GM12878 (cell line): ENCODE data around the gene KCNAB2. TPM values are rescaled to one million over a fixed set of nuclear protein-coding genes. Genes with fewer than 3 reads are reported as not detected.

Experiments
- EED ChIP-seq: sonication (generic); IDR thresholded peaks from 2 replicates; pipeline ENCODE4 v1.6.1; 2016; ENCODE audit warnings: antibody characterized with exemption, low read depth
- NRF1 ChIP-seq: conservative IDR thresholded peaks from 2 replicates; pipeline ENCODE4 v1.6.1; 2011; ENCODE audit warnings: mild to moderate bottlenecking, low read depth, low read length, improper control_type of control experiment
- PML ChIP-seq: IDR thresholded peaks from 2 replicates; pipeline ENCODE4 v1.6.1; 2012; ENCODE audit warnings: low read length, inconsistent platforms
- POLR2A ChIP-seq: IDR thresholded peaks from 2 replicates; pipeline ENCODE4 v1.6.1; 2011; ENCODE audit warnings: low read depth, mild to moderate bottlenecking, low read length
- RELA ChIP-seq: fragments of 450-650 bp; IDR thresholded peaks from 2 replicates; pipeline ENCODE4 v1.8.0; 2014; ENCODE audit warnings: borderline replicate concordance; ENCODE audit not compliant: partially characterized antibody
- SIX5 ChIP-seq: IDR thresholded peaks from 2 replicates; pipeline ENCODE4 v1.6.1; 2011; ENCODE audit warnings: mild to moderate bottlenecking, low read depth, low read length, moderate library complexity; ENCODE audit not compliant: severe bottlenecking
- TARDBP ChIP-seq: IDR thresholded peaks from 2 replicates; pipeline ENCODE4 v1.6.1; 2016; ENCODE audit warnings: borderline replicate concordance
- YBX1 ChIP-seq: fragments of 450-650 bp; IDR thresholded peaks from 2 replicates; pipeline ENCODE4 v1.6.1; 2016; ENCODE audit warnings: antibody characterized with exemption
- YY1 ChIP-seq: IDR thresholded peaks from 2 replicates; pipeline ENCODE4 v1.6.1; 2011; ENCODE audit warnings: low read depth, mild to moderate bottlenecking, low read length
- ZNF24 ChIP-seq: fragments of 450-650 bp; IDR thresholded peaks from 2 replicates; pipeline ENCODE4 v1.6.1; 2017; ENCODE audit warnings: antibody characterized with exemption, mild to moderate bottlenecking
- polyA plus RNA-seq, 11 experiments: library from polyadenylated mRNA; depleted of rRNA in 4 of 11; unstranded in 6 of 11; stranded (reverse) in 5 of 11; fragments of >200 nt; fragmentation: Nextera tagmentation in 4 of 11; fragmentation: Illumina TruSeq in 1 of 11; extraction: Ambion mirVana in 4 of 11; extraction: Trizol in 1 of 11; gene quantifications; 1 replicate in 1 of 11; 2 replicates in 10 of 11; pipeline versions ENCODE4 v1.2.1 to v1.2.3, GENCODE V29; 2011 to 2016; ENCODE audit warnings: inconsistent platforms in 2 of 11, missing spikeins in 2 of 11, low read depth in 1 of 11
- total RNA-seq, 4 experiments: library from RNA; depleted of rRNA in 3 of 4; stranded (reverse); fragments of >200 nt in 3 of 4; fragmentation: Illumina TruSeq in 1 of 4; extraction: Trizol in 1 of 4; gene quantifications; 2 replicates each; pipeline versions ENCODE4 v1.2.1 to v1.2.3, GENCODE V29; 2013 to 2021
- TF ChIP-seq, protein P1 (sequence below): fragments of 450-650 bp; IDR thresholded peaks from 2 replicates; pipeline ENCODE4 v1.6.1; 2017; ENCODE audit warnings: low read depth, mild to moderate bottlenecking, moderate library complexity
- TF ChIP-seq, protein P2 (sequence below): IDR thresholded peaks from 2 replicates; pipeline ENCODE4 v1.6.1; 2011; ENCODE audit warnings: borderline replicate concordance, low read depth, mild to moderate bottlenecking, moderate library complexity, low read length; ENCODE audit not compliant: insufficient read depth, poor library complexity, severe bottlenecking
- TF ChIP-seq, protein P3 (sequence below): IDR thresholded peaks from 2 replicates; pipeline ENCODE4 v1.6.1; 2012; ENCODE audit warnings: low read length, inconsistent platforms
- TF ChIP-seq, protein P4 (sequence below): fragments of 450-650 bp; IDR thresholded peaks from 2 replicates; pipeline ENCODE4 v1.6.1; 2017; ENCODE audit warnings: mild to moderate bottlenecking
- TF ChIP-seq, protein P5 (sequence below): IDR thresholded peaks from 2 replicates; pipeline ENCODE4 v1.6.1; 2011; ENCODE audit warnings: low read depth, low read length, improper control_type of control experiment, borderline replicate concordance
- TF ChIP-seq, protein P6 (sequence below): fragments of 450-650 bp; formaldehyde crosslinking; IDR thresholded peaks from 2 replicates; pipeline ENCODE4 v1.4.0; 2020; ENCODE audit warnings: mild to moderate bottlenecking, moderate library complexity
- TF ChIP-seq, protein P7 (sequence below): IDR thresholded peaks from 2 replicates; pipeline ENCODE4 v1.6.1; 2011; ENCODE audit warnings: mild to moderate bottlenecking, low read depth, low read length, moderate library complexity; ENCODE audit not compliant: insufficient replicate concordance

The KCNAB2 gene
- total and polyA plus RNA-seq, 10 of the 15 experiments (the other 5 are each of a cell fraction or from before 2014, with no cell fraction given): 2.9 to 123 (median 62.4) TPM

DNA sequence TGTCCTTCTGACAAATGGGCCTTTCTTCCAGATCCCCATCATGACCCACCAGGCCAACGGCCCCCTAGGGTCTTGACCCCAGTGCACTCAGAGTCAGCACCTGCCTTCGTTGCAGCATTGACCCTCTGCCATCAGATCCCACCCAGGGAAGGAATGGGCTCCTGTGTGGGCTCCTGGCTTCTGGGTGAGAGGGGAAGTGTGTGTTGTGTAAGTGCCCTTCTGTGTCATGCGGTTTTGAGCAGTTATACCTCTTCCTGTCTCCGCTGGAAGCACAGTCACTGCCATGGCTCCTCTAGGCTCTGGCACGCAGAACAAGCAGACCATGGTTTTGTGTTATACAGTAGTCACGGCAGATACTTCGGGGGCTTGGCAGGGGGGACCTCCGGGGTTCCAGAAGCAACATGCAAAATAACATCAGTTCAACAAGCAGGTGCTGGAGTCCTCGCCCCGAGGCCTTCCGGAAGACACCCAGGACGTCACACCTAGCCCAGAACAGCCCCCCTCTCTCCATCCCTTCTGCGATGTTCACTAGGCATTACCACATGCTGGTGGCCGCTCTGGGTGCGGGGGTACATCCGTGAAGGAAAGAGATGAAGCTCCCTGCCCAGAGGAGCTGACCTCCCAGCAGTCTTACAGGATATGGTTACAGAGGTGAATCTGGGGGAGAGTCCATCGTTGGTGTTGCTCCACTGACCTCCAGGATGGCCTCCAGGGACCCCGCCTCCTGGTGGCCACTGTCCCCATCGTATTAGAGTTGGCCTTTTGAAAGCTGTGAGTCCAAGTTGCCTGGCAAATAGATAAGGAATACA lies 17.4 kb upstream of the KCNAB2 start (continued):
- TF ChIP-seq NRF1 (no peak), ZNF24 (no peak), POLR2A (peak; percentile 49; the same call in 1 of the 2 replicates), SIX5 (no peak), PML (no peak), RELA (no peak), YY1 (peak; percentile 41; the same call in 1 of the 2 replicates), TARDBP (no peak), YBX1 (no peak), EED (0 out of 2 replicates have a peak, but pooled peaks have one; percentile 35)
- TF ChIP-seq, protein P1, sequence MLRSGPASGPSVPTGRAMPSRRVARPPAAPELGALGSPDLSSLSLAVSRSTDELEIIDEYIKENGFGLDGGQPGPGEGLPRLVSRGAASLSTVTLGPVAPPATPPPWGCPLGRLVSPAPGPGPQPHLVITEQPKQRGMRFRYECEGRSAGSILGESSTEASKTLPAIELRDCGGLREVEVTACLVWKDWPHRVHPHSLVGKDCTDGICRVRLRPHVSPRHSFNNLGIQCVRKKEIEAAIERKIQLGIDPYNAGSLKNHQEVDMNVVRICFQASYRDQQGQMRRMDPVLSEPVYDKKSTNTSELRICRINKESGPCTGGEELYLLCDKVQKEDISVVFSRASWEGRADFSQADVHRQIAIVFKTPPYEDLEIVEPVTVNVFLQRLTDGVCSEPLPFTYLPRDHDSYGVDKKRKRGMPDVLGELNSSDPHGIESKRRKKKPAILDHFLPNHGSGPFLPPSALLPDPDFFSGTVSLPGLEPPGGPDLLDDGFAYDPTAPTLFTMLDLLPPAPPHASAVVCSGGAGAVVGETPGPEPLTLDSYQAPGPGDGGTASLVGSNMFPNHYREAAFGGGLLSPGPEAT: no peak
- TF ChIP-seq, protein P2, sequence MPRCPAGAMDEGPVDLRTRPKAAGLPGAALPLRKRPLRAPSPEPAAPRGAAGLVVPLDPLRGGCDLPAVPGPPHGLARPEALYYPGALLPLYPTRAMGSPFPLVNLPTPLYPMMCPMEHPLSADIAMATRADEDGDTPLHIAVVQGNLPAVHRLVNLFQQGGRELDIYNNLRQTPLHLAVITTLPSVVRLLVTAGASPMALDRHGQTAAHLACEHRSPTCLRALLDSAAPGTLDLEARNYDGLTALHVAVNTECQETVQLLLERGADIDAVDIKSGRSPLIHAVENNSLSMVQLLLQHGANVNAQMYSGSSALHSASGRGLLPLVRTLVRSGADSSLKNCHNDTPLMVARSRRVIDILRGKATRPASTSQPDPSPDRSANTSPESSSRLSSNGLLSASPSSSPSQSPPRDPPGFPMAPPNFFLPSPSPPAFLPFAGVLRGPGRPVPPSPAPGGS: peak; percentile 61
- TF ChIP-seq, protein P3, sequence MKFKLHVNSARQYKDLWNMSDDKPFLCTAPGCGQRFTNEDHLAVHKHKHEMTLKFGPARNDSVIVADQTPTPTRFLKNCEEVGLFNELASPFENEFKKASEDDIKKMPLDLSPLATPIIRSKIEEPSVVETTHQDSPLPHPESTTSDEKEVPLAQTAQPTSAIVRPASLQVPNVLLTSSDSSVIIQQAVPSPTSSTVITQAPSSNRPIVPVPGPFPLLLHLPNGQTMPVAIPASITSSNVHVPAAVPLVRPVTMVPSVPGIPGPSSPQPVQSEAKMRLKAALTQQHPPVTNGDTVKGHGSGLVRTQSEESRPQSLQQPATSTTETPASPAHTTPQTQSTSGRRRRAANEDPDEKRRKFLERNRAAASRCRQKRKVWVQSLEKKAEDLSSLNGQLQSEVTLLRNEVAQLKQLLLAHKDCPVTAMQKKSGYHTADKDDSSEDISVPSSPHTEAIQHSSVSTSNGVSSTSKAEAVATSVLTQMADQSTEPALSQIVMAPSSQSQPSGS: no peak
- TF ChIP-seq, protein P4, sequence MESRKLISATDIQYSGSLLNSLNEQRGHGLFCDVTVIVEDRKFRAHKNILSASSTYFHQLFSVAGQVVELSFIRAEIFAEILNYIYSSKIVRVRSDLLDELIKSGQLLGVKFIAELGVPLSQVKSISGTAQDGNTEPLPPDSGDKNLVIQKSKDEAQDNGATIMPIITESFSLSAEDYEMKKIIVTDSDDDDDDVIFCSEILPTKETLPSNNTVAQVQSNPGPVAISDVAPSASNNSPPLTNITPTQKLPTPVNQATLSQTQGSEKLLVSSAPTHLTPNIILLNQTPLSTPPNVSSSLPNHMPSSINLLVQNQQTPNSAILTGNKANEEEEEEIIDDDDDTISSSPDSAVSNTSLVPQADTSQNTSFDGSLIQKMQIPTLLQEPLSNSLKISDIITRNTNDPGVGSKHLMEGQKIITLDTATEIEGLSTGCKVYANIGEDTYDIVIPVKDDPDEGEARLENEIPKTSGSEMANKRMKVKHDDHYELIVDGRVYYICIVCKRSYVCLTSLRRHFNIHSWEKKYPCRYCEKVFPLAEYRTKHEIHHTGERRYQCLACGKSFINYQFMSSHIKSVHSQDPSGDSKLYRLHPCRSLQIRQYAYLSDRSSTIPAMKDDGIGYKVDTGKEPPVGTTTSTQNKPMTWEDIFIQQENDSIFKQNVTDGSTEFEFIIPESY: no peak
- TF ChIP-seq, protein P5, sequence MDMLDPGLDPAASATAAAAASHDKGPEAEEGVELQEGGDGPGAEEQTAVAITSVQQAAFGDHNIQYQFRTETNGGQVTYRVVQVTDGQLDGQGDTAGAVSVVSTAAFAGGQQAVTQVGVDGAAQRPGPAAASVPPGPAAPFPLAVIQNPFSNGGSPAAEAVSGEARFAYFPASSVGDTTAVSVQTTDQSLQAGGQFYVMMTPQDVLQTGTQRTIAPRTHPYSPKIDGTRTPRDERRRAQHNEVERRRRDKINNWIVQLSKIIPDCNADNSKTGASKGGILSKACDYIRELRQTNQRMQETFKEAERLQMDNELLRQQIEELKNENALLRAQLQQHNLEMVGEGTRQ: no peak
- TF ChIP-seq, protein P6, sequence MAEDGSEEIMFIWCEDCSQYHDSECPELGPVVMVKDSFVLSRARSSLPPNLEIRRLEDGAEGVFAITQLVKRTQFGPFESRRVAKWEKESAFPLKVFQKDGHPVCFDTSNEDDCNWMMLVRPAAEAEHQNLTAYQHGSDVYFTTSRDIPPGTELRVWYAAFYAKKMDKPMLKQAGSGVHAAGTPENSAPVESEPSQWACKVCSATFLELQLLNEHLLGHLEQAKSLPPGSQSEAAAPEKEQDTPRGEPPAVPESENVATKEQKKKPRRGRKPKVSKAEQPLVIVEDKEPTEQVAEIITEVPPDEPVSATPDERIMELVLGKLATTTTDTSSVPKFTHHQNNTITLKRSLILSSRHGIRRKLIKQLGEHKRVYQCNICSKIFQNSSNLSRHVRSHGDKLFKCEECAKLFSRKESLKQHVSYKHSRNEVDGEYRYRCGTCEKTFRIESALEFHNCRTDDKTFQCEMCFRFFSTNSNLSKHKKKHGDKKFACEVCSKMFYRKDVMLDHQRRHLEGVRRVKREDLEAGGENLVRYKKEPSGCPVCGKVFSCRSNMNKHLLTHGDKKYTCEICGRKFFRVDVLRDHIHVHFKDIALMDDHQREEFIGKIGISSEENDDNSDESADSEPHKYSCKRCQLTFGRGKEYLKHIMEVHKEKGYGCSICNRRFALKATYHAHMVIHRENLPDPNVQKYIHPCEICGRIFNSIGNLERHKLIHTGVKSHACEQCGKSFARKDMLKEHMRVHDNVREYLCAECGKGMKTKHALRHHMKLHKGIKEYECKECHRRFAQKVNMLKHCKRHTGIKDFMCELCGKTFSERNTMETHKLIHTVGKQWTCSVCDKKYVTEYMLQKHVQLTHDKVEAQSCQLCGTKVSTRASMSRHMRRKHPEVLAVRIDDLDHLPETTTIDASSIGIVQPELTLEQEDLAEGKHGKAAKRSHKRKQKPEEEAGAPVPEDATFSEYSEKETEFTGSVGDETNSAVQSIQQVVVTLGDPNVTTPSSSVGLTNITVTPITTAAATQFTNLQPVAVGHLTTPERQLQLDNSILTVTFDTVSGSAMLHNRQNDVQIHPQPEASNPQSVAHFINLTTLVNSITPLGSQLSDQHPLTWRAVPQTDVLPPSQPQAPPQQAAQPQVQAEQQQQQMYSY (CRISPR knock-in tag): no peak
- TF ChIP-seq, protein P7, sequence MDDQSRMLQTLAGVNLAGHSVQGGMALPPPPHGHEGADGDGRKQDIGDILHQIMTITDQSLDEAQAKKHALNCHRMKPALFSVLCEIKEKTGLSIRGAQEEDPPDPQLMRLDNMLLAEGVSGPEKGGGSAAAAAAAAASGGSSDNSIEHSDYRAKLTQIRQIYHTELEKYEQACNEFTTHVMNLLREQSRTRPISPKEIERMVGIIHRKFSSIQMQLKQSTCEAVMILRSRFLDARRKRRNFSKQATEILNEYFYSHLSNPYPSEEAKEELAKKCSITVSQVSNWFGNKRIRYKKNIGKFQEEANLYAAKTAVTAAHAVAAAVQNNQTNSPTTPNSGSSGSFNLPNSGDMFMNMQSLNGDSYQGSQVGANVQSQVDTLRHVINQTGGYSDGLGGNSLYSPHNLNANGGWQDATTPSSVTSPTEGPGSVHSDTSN: no peak
